ENCODE measurements around the gene XKR8.

GRCh38 chr1:27994060-27994459 lies 34.3 kb downstream of the XKR8 start:
- TF ChIP-seq POLR2A (IDR thresholded peaks at IDR 0.05) (no peak), CTCF (IDR thresholded peaks at IDR 0.05) (no peak)
